H1 (cell line): ENCODE data around the gene ACOT6. TPM values are rescaled to one million over a fixed set of nuclear protein-coding genes. Genes with fewer than 3 reads are reported as not detected.

Experiments
- ATF2 ChIP-seq: IDR thresholded peaks from 2 replicates; pipeline ENCODE4 v1.6.1; 2012; ENCODE audit warnings: low read length, inconsistent platforms
- BRCA1 ChIP-seq: IDR thresholded peaks from 2 replicates; pipeline ENCODE4 v1.6.1; 2012; ENCODE audit warnings: low read depth, low read length, improper control_type of control experiment
- CTBP2 ChIP-seq: IDR thresholded peaks from 2 replicates; pipeline ENCODE4 v1.7.0; 2011; ENCODE audit warnings: borderline replicate concordance, mild to moderate bottlenecking, moderate library complexity, mixed read lengths, low read length; ENCODE audit not compliant: insufficient read depth, insufficient read length
- CTCF ChIP-seq, 3 experiments: IDR thresholded peaks; 1 replicate in 2 of 3; 2 replicates in 1 of 3; pipeline versions ENCODE4 v1.5.1 to v1.6.1; 2011; ENCODE audit warnings: low read length in 3 of 3, mild to moderate bottlenecking in 3 of 3, inconsistent platforms in 2 of 3, low read depth in 1 of 3, moderate library complexity in 1 of 3; ENCODE audit not compliant: insufficient read depth in 1 of 3; ENCODE audit errors: control extremely low read depth in 1 of 3
- GTF2F1 ChIP-seq: IDR thresholded peaks from 2 replicates; pipeline ENCODE4 v1.6.1; 2012; ENCODE audit warnings: low read depth, low read length, improper control_type of control experiment, borderline replicate concordance
- KDM1A ChIP-seq: fragments of 200-600, 300-600 bp; sonication (generic); IDR thresholded peaks from 2 replicates; pipeline ENCODE4 v1.7.1; 2016; ENCODE audit warnings: mild to moderate bottlenecking, low read length, borderline replicate concordance
- NRF1 ChIP-seq: IDR thresholded peaks from 2 replicates; pipeline ENCODE4 v1.6.1; 2011; ENCODE audit warnings: mild to moderate bottlenecking, low read depth, low read length, improper control_type of control experiment
- SAP30 ChIP-seq: fragments of 300-600 bp; sonication (generic); IDR thresholded peaks from 2 replicates; pipeline ENCODE4 v1.7.1; 2012; ENCODE audit warnings: low read length, moderate library complexity, mild to moderate bottlenecking, inconsistent platforms; ENCODE audit not compliant: insufficient read depth, insufficient replicate concordance
- SP1 ChIP-seq: IDR thresholded peaks from 2 replicates; pipeline ENCODE4 v1.6.1; 2011; ENCODE audit warnings: low read depth, low read length
- SP2 ChIP-seq: IDR thresholded peaks from 2 replicates; pipeline ENCODE4 v1.6.1; 2012; ENCODE audit warnings: mild to moderate bottlenecking, low read length, inconsistent platforms
- SP4 ChIP-seq: IDR thresholded peaks from 2 replicates; pipeline ENCODE4 v1.6.1; 2012; ENCODE audit warnings: low read length, inconsistent platforms
- TBP ChIP-seq: IDR thresholded peaks from 2 replicates; pipeline ENCODE4 v1.6.1; 2011; ENCODE audit warnings: low read depth, low read length, improper control_type of control experiment
- polyA plus RNA-seq, 7 experiments: library from polyadenylated mRNA; depleted of rRNA in 3 of 7; stranded (reverse) in 5 of 7; unstranded in 2 of 7; fragments of >200 nt in 5 of 7; fragments of 200-250 nt in 2 of 7; gene quantifications; 1 replicate in 5 of 7; 2 replicates in 1 of 7; 4 replicates in 1 of 7; pipeline versions ENCODE4 v1.2.1 to v1.2.3, GENCODE V29; 2011 to 2013; ENCODE audit warnings: missing spikeins in 2 of 7, mixed read lengths in 2 of 7
- total RNA-seq: library from RNA; stranded (reverse); fragmentation: NEBNext Ultra II Directional; extraction: Animal tissue kit (Norgen Biotek cat#: 25700); gene quantifications from 2 replicates; pipeline ENCODE4 v1.2.1, GENCODE V29; 2021

The ACOT6 gene
- total and polyA plus RNA-seq, 2 of the 8 experiments (the other 6 are each of a cell fraction or from before 2014, with no cell fraction given) = not detected

- TF ChIP-seq CTCF (IDR thresholded peaks at IDR 0.05; ENCODE audit: control extremely low read depth in 1 of 3, insufficient read depth in 1 of 3, low read depth in 1 of 3, low read length in 3 of 3) (peak in 2 of 3 experiments; percentile 33 to 62; a peak in 2 of 4 replicates), GTF2F1 (no peak), TBP (no peak), ATF2 (no peak), BRCA1 (no peak), SP1 (no peak), SAP30 (no peak), NRF1 (no peak), CTBP2 (no peak), KDM1A (no peak), SP2 (no peak), SP4 (no peak)
Observed at GRCh38 chr14:73662487-73662943, 50.2 kb downstream of the ACOT6 start (continued).
